Gastroesophageal sphincter (tissue), 3 donors: ENCODE measurements around the gene MALL.

ENCODE experiments used
- CTCF ChIP-seq, 4 experiments: fragments of 200-600 bp in 2 of 4; fragments of 450-650 bp in 2 of 4; sonication (generic) in 1 of 4; IDR thresholded peaks; one replicate each; pipeline ENCODE4 v1.5.1; 2017 to 2019; ENCODE audit warnings: antibody characterized with exemption in 4 of 4, mild to moderate bottlenecking in 2 of 4, moderate library complexity in 2 of 4
- EP300 ChIP-seq: sonication (generic); formaldehyde crosslinking; IDR thresholded peaks from one replicate; pipeline ENCODE4 v1.6.1; 2017; ENCODE audit warnings: antibody characterized with exemption, mild to moderate bottlenecking
- POLR2A ChIP-seq, 2 donors: fragments of 450-650 bp; IDR thresholded peaks; one replicate each; pipeline ENCODE4 v1.6.1; 2017; ENCODE audit warnings: antibody characterized with exemption in 2 of 2, mild to moderate bottlenecking in 2 of 2, moderate library complexity in 1 of 2
- POLR2AphosphoS5 ChIP-seq: sonication (generic); formaldehyde crosslinking; IDR thresholded peaks from one replicate; pipeline ENCODE4 v1.6.1; 2017; ENCODE audit warnings: antibody characterized with exemption

- peak; percentile 54 to 74 (median 66) for TF ChIP-seq CTCF (IDR thresholded peaks at IDR 0.05)
- TF ChIP-seq EP300: no peak
- TF ChIP-seq POLR2A (IDR thresholded peaks at IDR 0.05): no peak
- TF ChIP-seq POLR2AphosphoS5: no peak
These were observed 41.7 kb upstream of the MALL start for GRCh38 chr2:110157153-110157793.
